Measurements from ENCODE around the gene SULT6B1.
A peak's percentile ranks its signal among the peaks of the same experiment; 100 is the strongest.
"Not testable (repeated sequence)": the region's sequence is repeated elsewhere in the genome, so short reads cannot be mapped to it uniquely, and the experiment has no call there.

Gene SULT6B1

GRCh38 chr2:37188570-37188969, at the start of gene SULT6B1:
TSS of gene SULT6B1 (minus strand) at chr2:37188670. CDS start at chr2:37188640, 30 bp downstream.
- no peak for DNase-seq (ENCODE audit: low spot score)

- DNase-seq (ENCODE audit: low spot score) = peak; percentile 66
Observed at GRCh38 chr2:37232131-37232933, 43.9 kb upstream of the SULT6B1 start.

GRCh38 chr2:37231241-37232130, 43.0 kb upstream of the SULT6B1 start, which contains the start of the genes CEBPZ and NDUFAF7:
TSS of gene CEBPZ (minus strand) at chr2:37231596. CDS start at chr2:37231567, 29 bp downstream.
TSS of gene NDUFAF7 (plus strand) at chr2:37231658. CDS start at chr2:37231706, 48 bp downstream.
- DNase-seq (ENCODE audit: low spot score) = peak; percentile 94

GRCh38 chr2:37230581-37230980, 42.1 kb upstream of the SULT6B1 start:
- peak; percentile 18 for DNase-seq (ENCODE audit: low spot score)

- no peak for DNase-seq (ENCODE audit: low spot score)
Observed at GRCh38 chr2:37228788-37229187, 40.3 kb upstream of the SULT6B1 start.

GRCh38 chr2:37226863-37227262, 38.4 kb upstream of the SULT6B1 start:
- DNase-seq (ENCODE audit: low spot score) = no peak

GRCh38 chr2:37225129-37225528, 36.7 kb upstream of the SULT6B1 start:
- DNase-seq (ENCODE audit: low spot score) = not testable (repeated sequence)

- no peak for DNase-seq (ENCODE audit: low spot score)
Observed at GRCh38 chr2:37224063-37224462, 35.6 kb upstream of the SULT6B1 start.

GRCh38 chr2:37223131-37223530, 34.7 kb upstream of the SULT6B1 start:
- no peak for DNase-seq (ENCODE audit: low spot score)

- no peak for DNase-seq (ENCODE audit: low spot score)
Observed at GRCh38 chr2:37219046-37219445, 30.6 kb upstream of the SULT6B1 start.

GRCh38 chr2:37215250-37215649, 26.8 kb upstream of the SULT6B1 start:
- DNase-seq (ENCODE audit: low spot score) = no peak

- DNase-seq (ENCODE audit: low spot score) = no peak
Observed at GRCh38 chr2:37211939-37212338, 23.5 kb upstream of the SULT6B1 start.

GRCh38 chr2:37211212-37211611, 22.7 kb upstream of the SULT6B1 start:
- no peak for DNase-seq (ENCODE audit: low spot score)

GRCh38 chr2:37206760-37207159, 18.3 kb upstream of the SULT6B1 start:
- DNase-seq (ENCODE audit: low spot score) = not testable (repeated sequence)

- no peak for DNase-seq (ENCODE audit: low spot score)
Observed at GRCh38 chr2:37205689-37206341, 17.3 kb upstream of the SULT6B1 start.

GRCh38 chr2:37205071-37205661, 16.7 kb upstream of the SULT6B1 start:
- not testable (repeated sequence) for DNase-seq (ENCODE audit: low spot score)

- no peak for DNase-seq (ENCODE audit: low spot score)
Observed at GRCh38 chr2:37203708-37204107, 15.2 kb upstream of the SULT6B1 start.

GRCh38 chr2:37201766-37202165, 13.3 kb upstream of the SULT6B1 start:
- no peak for DNase-seq (ENCODE audit: low spot score)

GRCh38 chr2:37201208-37201607, 12.7 kb upstream of the SULT6B1 start:
- DNase-seq (ENCODE audit: low spot score) = no peak

- no peak for DNase-seq (ENCODE audit: low spot score)
Observed at GRCh38 chr2:37198681-37199065, 10.2 kb upstream of the SULT6B1 start.

- peak; percentile 93 for DNase-seq (ENCODE audit: low spot score)
Observed at GRCh38 chr2:37196320-37197195, 8.1 kb upstream of the SULT6B1 start, which contains the start of gene CEBPZOS. TSS of gene CEBPZOS (plus strand) at chr2:37196496. CDS start at chr2:37199705, 3,209 bp downstream.
